Activated CD4-positive, alpha-beta T cell treated with anti-CD3 and anti-CD28 coated beads for 36 hours (primary cell): ENCODE results near the gene ME3. TPM values are rescaled to one million over a fixed set of nuclear protein-coding genes. Genes with fewer than 3 reads are reported as not detected.

Source experiments
- ATAC-seq: fragments of 200-7000 bp; cut with Tn5 transposase; one replicate; pipeline ENCODE4 v1.10.0; 2021; ENCODE audit warnings: mild to moderate bottlenecking, moderate library complexity
- CTCF ChIA-PET: fragments of 350-600 bp; sonication (Branson Sonifier 250); formaldehyde crosslinking; loops from one replicate; lab custom pipeline; 2021; ENCODE audit warnings: antibody characterized with exemption; lab: Charles Lee
- POLR2A ChIA-PET: fragments of 350-600 bp; sonication (Branson Sonifier 250); formaldehyde crosslinking; loops from one replicate; lab custom pipeline; 2021; ENCODE audit warnings: antibody characterized with exemption, inconsistent platforms; lab: Charles Lee
- DNase-seq: peaks from one replicate; pipeline ENCODE4 v3.0.0-alpha.2; 2020
- H3K27ac Mint-ChIP-seq: one replicate; pipeline ENCODE4 v1.8.0; 2021; ENCODE audit warnings: mixed read lengths
- H3K27me3 Mint-ChIP-seq: one replicate; pipeline ENCODE4 v1.8.0; 2021; ENCODE audit warnings: mixed read lengths
- H3K36me3 Mint-ChIP-seq: one replicate; pipeline ENCODE4 v1.8.0; 2021; ENCODE audit warnings: low read depth, mixed read lengths
- H3K4me1 Mint-ChIP-seq: one replicate; pipeline ENCODE4 v1.8.0; 2021; ENCODE audit warnings: mixed read lengths
- H3K4me3 Mint-ChIP-seq: one replicate; pipeline ENCODE4 v1.8.0; 2021; ENCODE audit warnings: mild to moderate bottlenecking, moderate library complexity, mixed read lengths
- H3K9me3 Mint-ChIP-seq: one replicate; pipeline ENCODE4 v1.8.0; 2021; ENCODE audit warnings: low read depth, mixed read lengths
- intact Hi-C, 2 experiments: fragments of 100-400 bp; cut with DNase I in 1 of 2; cut with micrococcal nuclease in 1 of 2; formaldehyde crosslinking; loops; one replicate each; pipeline versions ENCODE4 v1.14.2 to v1.15.1; 2022 to 2024; cut with DNase I, micrococcal nuclease
- total RNA-seq, 2 experiments: library from RNA; stranded (reverse); gene quantifications; one replicate each; pipeline ENCODE4 v1.2.3, GENCODE V29; 2021

ME3 gene
- total RNA-seq, 2 experiments from 2014 or later: 4.0 to 6.0 TPM

GRCh38 chr11:86486261-86487030 is 186.0 kb downstream of the ME3 start:
- Mint-ChIP-seq H3K27ac (no peak overlapping the region), H3K9me3 (no peaks in the 10 kb centered on the region), H3K4me1 (no peaks in the 10 kb centered on the region), H3K36me3 (no peaks in the 10 kb centered on the region), H3K4me3 (no peak overlapping the region), H3K27me3 (no peaks in the 10 kb centered on the region)
- intact Hi-C loops: no loop called here
- DNase-seq (peak; percentile 9), ATAC-seq (peak; percentile 23)
- ChIA-PET POLR2A (no interaction called here), CTCF (interaction anchor here (1.0 to 1.1 kb wide), 2 partner anchors 63 to 195 kb away, joined by 3 to 4 read pairs; no protein-coding TSS in a partner anchor)

DNA sequence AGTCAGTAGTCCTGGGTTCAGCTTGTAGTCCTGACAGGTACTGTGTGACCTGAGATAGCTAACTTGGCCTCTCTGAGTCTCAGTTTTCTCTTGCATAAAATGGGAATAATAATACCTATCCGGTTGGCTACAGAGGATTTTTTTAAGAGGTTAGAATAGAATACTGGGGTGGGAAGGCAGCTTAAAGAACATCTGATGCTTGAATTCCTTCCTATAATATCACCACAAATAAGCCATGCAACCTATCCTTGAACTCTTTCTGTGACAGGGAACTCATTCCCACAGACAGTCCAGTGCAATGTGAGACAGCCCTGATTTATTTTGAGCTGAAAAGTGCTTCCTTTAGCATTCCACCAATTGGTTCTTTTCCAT is 187.6 kb downstream of the ME3 start:
- Mint-ChIP-seq H3K9me3 (no peaks in the 10 kb centered on the region), H3K36me3 (no peaks in the 10 kb centered on the region), H3K27ac (no peak overlapping the region), H3K27me3 (no peaks in the 10 kb centered on the region), H3K4me3 (no peak overlapping the region), H3K4me1 (no peaks in the 10 kb centered on the region)
- DNase-seq (no peak), ATAC-seq (no peak)
- POLR2A ChIA-PET: no interaction called here
- intact Hi-C loops: no loop called here
- CTCF ChIA-PET: interaction anchor here (0.6 to 1.1 kb wide), 2 partner anchors 13 to 30 kb away, joined by 3 to 4 read pairs; no protein-coding TSS in a partner anchor

GRCh38 chr11:86483940-86484794 is 188.2 kb downstream of the ME3 start:
- CTCF ChIA-PET: interaction anchor here (0.6 to 1.1 kb wide), 4 partner anchors 14 to 277 kb away, joined by 3 to 4 read pairs (median 3); no protein-coding TSS in a partner anchor

GRCh38 chr11:86483610-86483939 is 188.8 kb downstream of the ME3 start:
- ATAC-seq: no peak
- Mint-ChIP-seq H3K27ac (no peak overlapping the region), H3K36me3 (no peaks in the 10 kb centered on the region), H3K9me3 (no peaks in the 10 kb centered on the region), H3K4me1 (no peaks in the 10 kb centered on the region), H3K4me3 (no peak overlapping the region), H3K27me3 (no peaks in the 10 kb centered on the region)
- intact Hi-C loops: no loop called here
- POLR2A ChIA-PET: no interaction called here
- no peak for DNase-seq
- CTCF ChIA-PET: interaction anchor here (0.6 to 1.1 kb wide), 3 partner anchors 60 to 277 kb away, joined by 3 read pairs; no protein-coding TSS in a partner anchor

More at GRCh38 chr11:86483940-86484794, 188.2 kb downstream of the ME3 start:
- Mint-ChIP-seq H3K27ac (no peak overlapping the region), H3K4me1 (no peaks in the 10 kb centered on the region), H3K36me3 (no peaks in the 10 kb centered on the region), H3K9me3 (no peaks in the 10 kb centered on the region), H3K27me3 (no peaks in the 10 kb centered on the region), H3K4me3 (no peak overlapping the region)
- POLR2A ChIA-PET: no interaction called here
- no peak for DNase-seq
- intact Hi-C loops: no loop called here
- ATAC-seq: no peak

DNA sequence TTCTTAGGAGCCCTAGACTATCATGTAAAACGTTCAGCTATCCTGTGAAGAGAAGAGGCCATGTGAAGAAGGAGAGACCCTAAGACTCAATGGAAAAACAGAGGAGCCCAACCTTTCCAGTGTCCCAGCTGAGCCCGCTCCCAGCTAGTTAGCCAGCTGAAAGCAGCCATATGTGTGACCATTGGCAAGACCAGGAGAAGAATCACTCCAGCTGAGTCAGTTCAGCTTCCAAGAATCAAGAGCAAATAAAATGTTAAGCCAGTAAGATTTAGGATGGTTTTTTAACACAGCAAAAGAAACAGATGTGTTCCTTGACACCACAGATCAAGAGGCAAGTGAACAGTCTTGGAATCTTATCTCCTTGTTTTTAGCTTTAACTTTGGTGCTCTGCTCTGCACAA is 189.7 kb downstream of the ME3 start:
- CTCF ChIA-PET: no interaction called here
- Mint-ChIP-seq H3K36me3 (no peaks in the 10 kb centered on the region), H3K4me1 (no peaks in the 10 kb centered on the region), H3K9me3 (no peaks in the 10 kb centered on the region), H3K27ac (no peak overlapping the region), H3K27me3 (no peaks in the 10 kb centered on the region), H3K4me3 (no peak overlapping the region)
- intact Hi-C loops: no loop called here
- ATAC-seq (no peak), DNase-seq (no peak)
- POLR2A ChIA-PET: no interaction called here

DNA sequence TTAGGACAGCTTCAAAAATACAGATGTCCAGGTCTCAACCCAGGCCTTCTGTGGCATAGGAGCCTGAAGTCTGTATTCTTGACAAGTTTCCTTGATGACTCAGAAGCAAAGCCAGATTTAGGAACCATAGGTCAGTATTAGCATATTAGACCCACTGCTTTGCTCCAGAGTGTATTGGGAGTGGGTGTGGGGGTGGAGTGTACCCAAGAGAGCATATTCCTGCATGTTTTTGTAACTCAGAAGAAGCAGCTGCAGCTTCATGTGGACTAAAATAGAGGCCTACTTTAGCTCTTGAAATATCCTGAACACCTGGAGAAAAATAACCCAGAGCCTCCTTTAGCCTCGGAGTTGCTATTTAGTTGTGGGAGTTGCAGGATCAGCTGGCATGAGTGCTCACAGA is 191.0 kb downstream of the ME3 start:
- H3K27ac Mint-ChIP-seq: no peak overlapping the region
- no peak for DNase-seq
- no peak for ATAC-seq
- H3K4me1 Mint-ChIP-seq: no peaks in the 10 kb centered on the region
- POLR2A ChIA-PET: interaction anchor here (0.6 kb wide), 1 partner anchor 266 kb away, joined by 3 read pairs; no protein-coding TSS in a partner anchor
- intact Hi-C loops: no loop called here
- H3K4me3 Mint-ChIP-seq: no peak overlapping the region
- no peaks in the 10 kb centered on the region for H3K9me3 Mint-ChIP-seq
- no peaks in the 10 kb centered on the region for H3K36me3 Mint-ChIP-seq
- CTCF ChIA-PET: interaction anchor here (1.0 to 1.5 kb wide), 2 partner anchors 127 to 310 kb away, joined by 3 to 6 read pairs; no protein-coding TSS in a partner anchor
- no peaks in the 10 kb centered on the region for H3K27me3 Mint-ChIP-seq

- H3K4me3 Mint-ChIP-seq: no peak overlapping the region
- no peaks in the 10 kb centered on the region for H3K4me1 Mint-ChIP-seq
- intact Hi-C loops: no loop called here
- no peaks in the 10 kb centered on the region for H3K27me3 Mint-ChIP-seq
- no peaks in the 10 kb centered on the region for H3K9me3 Mint-ChIP-seq
- ChIA-PET CTCF (interaction anchor here (0.7 to 1.1 kb wide), 2 partner anchors 25 to 228 kb away, joined by 3 read pairs; no protein-coding TSS in a partner anchor), POLR2A (interaction anchor here (0.8 kb wide), 1 partner anchor 320 kb away, joined by 3 read pairs; no protein-coding TSS in a partner anchor)
- ATAC-seq: no peak
- H3K36me3 Mint-ChIP-seq: no peaks in the 10 kb centered on the region
- no peak for DNase-seq
- no peak overlapping the region for H3K27ac Mint-ChIP-seq
These were observed 194.1 kb downstream of the ME3 start for GRCh38 chr11:86478348-86478747.

- H3K27ac Mint-ChIP-seq: no peak overlapping the region
These were observed 194.8 kb downstream of the ME3 start for GRCh38 chr11:86477495-86478155.

DNA sequence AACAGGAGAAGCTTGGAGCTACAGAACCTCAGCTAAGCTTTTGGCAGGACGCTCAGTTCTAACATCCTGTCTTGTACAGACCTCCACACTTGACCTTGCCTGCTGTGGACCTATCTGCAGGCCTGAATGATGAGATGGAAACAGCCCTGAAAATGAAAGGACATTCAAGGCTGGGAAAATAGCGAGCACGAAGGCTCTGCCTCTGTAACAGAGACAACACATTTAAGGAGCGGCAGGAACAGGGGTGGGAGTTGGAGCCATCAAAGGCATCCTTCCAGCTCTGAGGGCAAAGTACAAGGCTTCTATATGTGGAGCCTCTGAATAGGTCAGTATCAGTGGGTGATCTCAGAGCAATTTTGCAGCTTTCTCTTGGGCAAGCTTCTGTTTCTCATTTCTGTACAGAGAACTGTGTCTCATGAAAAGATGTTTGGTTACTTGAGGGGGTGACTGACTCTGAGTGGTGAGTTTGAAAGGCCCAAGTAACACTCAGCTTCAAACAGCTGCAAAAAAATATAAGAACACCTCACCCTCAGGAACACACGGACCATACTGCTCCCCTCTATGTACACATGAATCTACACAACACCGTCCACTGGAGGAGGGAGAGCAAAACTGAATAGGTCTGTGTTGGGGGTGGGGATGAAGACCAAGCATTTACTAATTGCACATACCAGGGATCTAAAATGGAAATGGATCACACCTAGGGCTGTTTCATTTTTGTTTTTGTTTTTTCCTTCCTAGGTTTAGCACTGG is 196.1 kb downstream of the ME3 start:
- ATAC-seq (no peak), DNase-seq (no peak)
- H3K4me3 Mint-ChIP-seq: no peak overlapping the region
- no peak overlapping the region for H3K27ac Mint-ChIP-seq
- H3K36me3 Mint-ChIP-seq: no peaks in the 10 kb centered on the region
- ChIA-PET CTCF (interaction anchor here (0.6 to 1.4 kb wide), 3 partner anchors 19 to 430 kb away, joined by 3 to 4 read pairs (median 3); no protein-coding TSS in a partner anchor), POLR2A (no interaction called here)
- no peaks in the 10 kb centered on the region for H3K27me3 Mint-ChIP-seq
- no peaks in the 10 kb centered on the region for H3K9me3 Mint-ChIP-seq
- H3K4me1 Mint-ChIP-seq: no peaks in the 10 kb centered on the region
- intact Hi-C loops: no loop called here

More at GRCh38 chr11:86477495-86478155, 194.8 kb downstream of the ME3 start:
- ChIA-PET POLR2A (interaction anchor here (0.8 kb wide), 1 partner anchor 321 kb away, joined by 3 read pairs; no protein-coding TSS in a partner anchor), CTCF (interaction anchor here (1.1 kb wide), 1 partner anchor 26 kb away, joined by 3 read pairs; no protein-coding TSS in a partner anchor)
- Mint-ChIP-seq H3K9me3 (no peaks in the 10 kb centered on the region), H3K36me3 (no peaks in the 10 kb centered on the region), H3K4me3 (no peak overlapping the region), H3K4me1 (no peaks in the 10 kb centered on the region), H3K27me3 (no peaks in the 10 kb centered on the region)
- DNase-seq (no peak), ATAC-seq (peak; percentile 12)
- intact Hi-C loops: no loop called here

GRCh38 chr11:86475027-86475426 is 197.4 kb downstream of the ME3 start:
- Mint-ChIP-seq H3K4me3 (no peak overlapping the region), H3K27me3 (no peaks in the 10 kb centered on the region)
- POLR2A ChIA-PET: no interaction called here

More at GRCh38 chr11:86475027-86475426, 197.4 kb downstream of the ME3 start:
- Mint-ChIP-seq H3K36me3 (no peaks in the 10 kb centered on the region), H3K9me3 (no peaks in the 10 kb centered on the region), H3K4me1 (peaks cover 6% of the 10 kb centered on the region), H3K27ac (no peak overlapping the region)
- DNase-seq (no peak), ATAC-seq (no peak)
- intact Hi-C loops: no loop called here
- CTCF ChIA-PET: interaction anchor here (0.6 to 1.6 kb wide), 2 partner anchors 133 to 708 kb away, joined by 3 to 5 read pairs; no protein-coding TSS in a partner anchor
